Epithelial cell of esophagus (primary cell): Measurements from ENCODE around the gene RAB43.

ENCODE experiments used
- DNase-seq: peaks from one replicate; pipeline ENCODE4 v3.0.0; 2010; ENCODE audit warnings: low read depth
- H3K4me3 ChIP-seq: 2 replicates; pipeline ENCODE4 v1.5.1; 2011; ENCODE audit warnings: mild to moderate bottlenecking, low read length, control low read depth
- TF ChIP-seq, protein P1 (sequence below): IDR thresholded peaks from 2 replicates; pipeline ENCODE4 v1.5.1; 2011; ENCODE audit warnings: low read depth, mild to moderate bottlenecking, low read length, control low read depth, inconsistent platforms; ENCODE audit not compliant: insufficient read depth; ENCODE audit errors: missing control alignments

RAB43 gene

DNA sequence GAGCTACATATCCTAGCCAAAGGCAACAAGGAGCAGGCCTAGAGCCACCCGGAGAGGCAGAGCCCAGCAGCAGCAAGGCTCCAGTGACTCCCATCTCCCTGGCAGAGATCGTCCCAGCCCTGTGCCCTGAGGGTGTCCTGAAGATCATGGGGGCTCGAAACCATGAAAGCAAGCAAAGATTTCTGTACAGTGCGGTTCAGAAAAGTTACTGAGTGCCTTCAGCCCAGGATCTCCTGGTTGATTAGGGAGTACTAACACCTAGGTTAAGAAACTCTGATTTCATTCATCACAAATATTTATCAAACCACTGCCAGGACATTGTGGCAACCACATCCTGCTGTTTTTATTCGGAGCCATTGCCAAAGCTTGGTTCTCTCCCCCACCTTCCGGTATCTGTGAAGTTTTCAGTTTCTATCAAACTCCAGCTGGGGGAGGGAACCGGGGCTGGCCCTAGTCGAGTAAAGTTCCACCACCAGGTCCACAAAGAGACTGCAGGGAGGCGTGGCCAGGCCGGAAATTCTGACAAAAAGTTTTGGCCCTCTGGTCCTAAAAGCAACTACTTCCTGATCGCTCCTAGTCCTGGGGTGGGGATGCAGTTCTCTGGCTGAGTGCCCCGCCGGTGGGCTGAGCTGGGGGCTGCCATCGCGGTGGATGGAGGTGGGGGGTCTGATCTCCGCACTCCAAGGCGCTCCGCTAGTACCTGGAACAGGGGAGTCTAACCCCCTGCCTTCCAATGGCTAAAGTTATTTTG lies 1.2 kb downstream of the RAB43 start:
- H3K4me3 ChIP-seq = peak overlapping the region; percentile 59
- peak; percentile 94 for DNase-seq
- TF ChIP-seq, protein P1, sequence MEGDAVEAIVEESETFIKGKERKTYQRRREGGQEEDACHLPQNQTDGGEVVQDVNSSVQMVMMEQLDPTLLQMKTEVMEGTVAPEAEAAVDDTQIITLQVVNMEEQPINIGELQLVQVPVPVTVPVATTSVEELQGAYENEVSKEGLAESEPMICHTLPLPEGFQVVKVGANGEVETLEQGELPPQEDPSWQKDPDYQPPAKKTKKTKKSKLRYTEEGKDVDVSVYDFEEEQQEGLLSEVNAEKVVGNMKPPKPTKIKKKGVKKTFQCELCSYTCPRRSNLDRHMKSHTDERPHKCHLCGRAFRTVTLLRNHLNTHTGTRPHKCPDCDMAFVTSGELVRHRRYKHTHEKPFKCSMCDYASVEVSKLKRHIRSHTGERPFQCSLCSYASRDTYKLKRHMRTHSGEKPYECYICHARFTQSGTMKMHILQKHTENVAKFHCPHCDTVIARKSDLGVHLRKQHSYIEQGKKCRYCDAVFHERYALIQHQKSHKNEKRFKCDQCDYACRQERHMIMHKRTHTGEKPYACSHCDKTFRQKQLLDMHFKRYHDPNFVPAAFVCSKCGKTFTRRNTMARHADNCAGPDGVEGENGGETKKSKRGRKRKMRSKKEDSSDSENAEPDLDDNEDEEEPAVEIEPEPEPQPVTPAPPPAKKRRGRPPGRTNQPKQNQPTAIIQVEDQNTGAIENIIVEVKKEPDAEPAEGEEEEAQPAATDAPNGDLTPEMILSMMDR = peak; percentile 33

DNA sequence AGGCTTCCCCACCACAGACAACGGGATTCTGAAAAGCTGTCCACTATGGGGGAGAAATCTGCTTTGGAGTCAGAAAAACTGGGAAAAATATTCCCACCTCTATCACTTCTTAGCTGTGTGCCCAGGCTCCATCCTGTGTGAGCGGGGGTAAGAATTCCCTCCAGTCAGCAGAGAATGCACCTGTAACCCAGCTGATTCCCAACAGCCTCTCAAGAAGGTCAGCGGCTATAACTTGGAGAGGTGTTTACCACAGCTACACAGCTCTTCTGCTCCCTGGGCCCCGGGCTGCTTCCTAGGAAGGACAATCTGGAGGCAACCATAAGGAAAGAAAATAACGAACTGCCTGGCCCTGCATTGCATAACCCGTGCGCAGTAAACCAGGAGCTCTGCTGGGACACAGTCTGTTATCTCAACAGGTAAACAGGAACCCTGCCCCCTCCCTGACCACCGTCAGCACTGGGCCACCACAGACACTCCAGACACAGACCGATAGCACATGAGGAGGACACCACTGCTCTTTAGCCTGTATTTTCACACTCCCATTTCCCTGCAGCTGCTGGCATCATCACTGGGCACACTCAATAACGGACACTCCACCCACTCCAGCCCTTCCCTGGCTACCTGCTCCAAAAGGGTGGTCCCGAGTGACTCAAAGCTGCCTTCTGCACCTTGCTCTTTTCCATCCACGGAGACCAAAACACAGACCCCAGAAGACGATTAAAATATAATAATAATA lies 2.1 kb downstream of the RAB43 start:
- TF ChIP-seq, protein P1 = no peak
- DNase-seq = peak; percentile 16
- H3K4me3 ChIP-seq = peak overlapping the region; percentile 59

DNA sequence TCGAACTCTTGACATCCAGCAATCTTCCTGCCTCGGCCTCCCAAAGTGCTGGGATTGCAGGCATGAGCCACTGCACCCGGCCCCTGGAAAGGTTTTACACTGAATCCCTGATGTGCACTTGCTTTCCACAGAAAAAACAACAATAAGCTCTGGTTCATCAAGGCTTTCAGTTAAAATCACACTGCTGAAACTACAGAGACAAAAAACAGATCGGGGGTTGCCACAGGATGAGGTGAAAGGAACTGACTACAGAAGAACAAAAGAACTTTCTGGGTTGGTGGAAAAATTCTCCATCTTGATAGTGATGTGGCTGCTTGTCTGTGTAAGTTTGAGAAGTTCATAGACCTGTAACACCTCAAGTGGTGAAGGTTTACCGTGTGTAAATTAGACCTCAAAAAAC lies 2.9 kb downstream of the RAB43 start:
- no peak overlapping the region for H3K4me3 ChIP-seq
- DNase-seq = no peak
- TF ChIP-seq, protein P1 = no peak

DNA sequence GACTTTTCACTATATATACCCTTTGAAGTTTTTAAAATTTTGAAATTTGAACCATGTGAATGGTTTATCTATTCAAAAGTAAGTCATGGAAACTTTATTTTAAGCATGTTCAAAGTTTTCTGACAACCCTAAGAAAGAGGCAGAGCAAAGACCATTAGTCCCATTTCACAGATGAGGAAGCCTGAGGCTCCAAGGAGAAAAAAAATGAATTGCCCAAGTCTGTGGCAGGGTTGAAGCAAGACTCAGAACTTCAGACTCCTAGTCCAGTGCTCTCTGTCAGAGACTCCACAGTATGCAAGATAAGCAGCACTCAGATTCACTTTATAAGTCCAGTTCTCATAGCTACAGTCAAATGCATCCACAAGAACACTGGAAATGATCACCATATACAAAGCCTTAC lies 4.5 kb downstream of the RAB43 start:
- DNase-seq = no peak
- H3K4me3 ChIP-seq = no peak overlapping the region
- TF ChIP-seq, protein P1 = no peak

DNA sequence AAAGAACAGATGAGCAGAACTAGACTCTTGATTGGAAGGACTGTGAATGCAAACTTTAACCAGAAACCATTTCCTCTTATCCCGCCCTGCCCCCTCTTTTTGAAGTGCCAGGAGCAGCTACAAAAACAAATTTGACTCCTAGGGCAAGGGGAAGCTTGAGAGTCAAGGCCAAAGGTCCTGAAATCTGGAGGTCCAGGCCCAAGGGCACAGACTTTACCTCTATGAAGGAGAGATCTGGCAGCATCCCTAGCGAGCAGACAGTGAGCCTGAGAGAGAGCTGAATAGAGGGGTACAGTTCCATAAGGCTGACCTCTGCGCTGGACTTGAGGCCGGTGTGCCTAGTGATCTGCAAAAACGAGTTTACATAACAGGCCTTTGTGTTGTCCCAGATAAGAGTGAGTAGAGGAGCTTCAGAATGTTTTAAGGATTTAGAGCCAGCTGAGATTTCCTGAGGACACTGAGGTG lies 5.1 kb downstream of the RAB43 start:
- TF ChIP-seq, protein P1 = no peak
- no peak overlapping the region for H3K4me3 ChIP-seq
- no peak for DNase-seq

DNA sequence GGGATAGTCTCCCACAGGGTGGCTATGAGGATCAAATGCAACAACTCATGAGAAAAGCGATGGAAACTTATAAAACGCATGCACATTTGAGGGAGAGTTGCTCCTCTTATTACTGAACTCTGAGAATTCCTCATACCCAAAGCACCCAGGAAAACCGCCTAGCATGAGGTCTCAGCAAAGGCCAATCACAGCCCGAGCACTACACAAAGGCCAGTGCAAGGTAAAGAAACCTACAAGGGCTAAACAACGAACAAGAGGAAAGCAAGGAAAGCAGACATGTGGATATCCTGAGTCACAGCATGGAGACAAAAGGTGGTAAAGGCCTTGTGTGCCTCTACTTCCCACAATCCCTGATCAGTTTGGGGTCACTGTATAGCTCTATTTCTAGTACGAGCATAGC lies 7.1 kb downstream of the RAB43 start:
- TF ChIP-seq, protein P1 = no peak
- no peak overlapping the region for H3K4me3 ChIP-seq
- DNase-seq = no peak
